GM23338 (cell line): ENCODE data around the gene GALNT15.

Experiments
- CTCF ChIP-seq, 2 experiments: fragments of 200-600 bp in 1 of 2; sonication (generic) in 1 of 2; conservative IDR thresholded peaks; 2 replicates each; pipeline versions ENCODE4 v1.5.1 to v1.6.1; 2016 to 2017; ENCODE audit warnings: antibody characterized with exemption in 2 of 2, low read depth in 2 of 2, mild to moderate bottlenecking in 2 of 2, moderate library complexity in 1 of 2
- EZH2 ChIP-seq: fragments of 200-600 bp; sonication (generic); IDR thresholded peaks from one replicate; pipeline ENCODE4 v1.8.0; 2017; ENCODE audit warnings: antibody characterized with exemption, mild to moderate bottlenecking, low read depth; ENCODE audit not compliant: unreplicated experiment
- EZH2phosphoT487 ChIP-seq: fragments of 200-600 bp; sonication (generic); IDR thresholded peaks from one replicate; pipeline ENCODE4 v1.8.1; 2018; ENCODE audit warnings: antibody characterized with exemption; ENCODE audit not compliant: unreplicated experiment
- NANOG ChIP-seq: IDR thresholded peaks from 2 replicates; pipeline ENCODE4 v1.6.1; 2016; ENCODE audit warnings: antibody characterized with exemption, borderline replicate concordance
- POLR2AphosphoS5 ChIP-seq: IDR thresholded peaks from 2 replicates; pipeline ENCODE4 v1.6.1; 2016; ENCODE audit warnings: antibody characterized with exemption, low read depth
- REST ChIP-seq: IDR thresholded peaks from one replicate; pipeline ENCODE4 v1.6.1; 2018; ENCODE audit warnings: antibody characterized with exemption; ENCODE audit not compliant: unreplicated experiment

GRCh38 chr3:16243706-16244490, 69.4 kb downstream of the GALNT15 start:
- TF ChIP-seq EZH2 (no peak), CTCF (conservative IDR thresholded peaks at IDR 0.05; ENCODE audit: low read depth in 2 of 2) (no peak), POLR2AphosphoS5 (no peak), REST (no peak), EZH2phosphoT487 (no peak), NANOG (no peak)
